Hepatocyte (in vitro differentiated cells): ENCODE measurements around the gene SDK1. TPM values are rescaled to one million over a fixed set of nuclear protein-coding genes. Genes with fewer than 3 reads are reported as not detected.

Experiments
- DNase-seq: peaks from one replicate; pipeline ENCODE4 v3.0.0-alpha.2; 2016; ENCODE audit warnings: low spot score
- H2AFZ ChIP-seq: fragments of 200-600 bp; sonication (generic); 2 replicates; pipeline ENCODE4 v1.6.0; 2016; ENCODE audit warnings: antibody characterized with exemption, mild to moderate bottlenecking
- H3K27ac ChIP-seq: fragments of 200-600 bp; sonication (generic); 2 replicates; pipeline ENCODE4 v1.5.1; 2016; ENCODE audit warnings: mild to moderate bottlenecking
- H3K27me3 ChIP-seq: fragments of 200-600 bp; sonication (generic); 2 replicates; pipeline ENCODE4 v1.6.1; 2016
- H3K36me3 ChIP-seq: fragments of 200-600 bp; sonication (generic); replicated peaks from 2 replicates; pipeline ENCODE4 v1.5.1; 2016; ENCODE audit warnings: low read depth; ENCODE audit not compliant: insufficient read depth
- H3K4me1 ChIP-seq: fragments of 200-600 bp; sonication (generic); 2 replicates; pipeline ENCODE4 v1.5.1; 2016; ENCODE audit warnings: mild to moderate bottlenecking, moderate library complexity; ENCODE audit not compliant: insufficient read depth
- H3K4me2 ChIP-seq: fragments of 200-600 bp; sonication (generic); 2 replicates; pipeline ENCODE4 v1.6.0; 2016
- H3K4me3 ChIP-seq: fragments of 200-600 bp; sonication (generic); 2 replicates; pipeline ENCODE4 v1.5.1; 2016; ENCODE audit warnings: mild to moderate bottlenecking
- H3K79me2 ChIP-seq: fragments of 200-600 bp; sonication (generic); 2 replicates; pipeline ENCODE4 v1.6.0; 2017; ENCODE audit warnings: mild to moderate bottlenecking
- H3K9me2 ChIP-seq: fragments of 200-600 bp; sonication (generic); replicated peaks from 2 replicates; pipeline ENCODE4 v1.6.0; 2017; ENCODE audit warnings: mild to moderate bottlenecking; ENCODE audit not compliant: insufficient read depth
- H3K9me3 ChIP-seq: fragments of 200-600 bp; sonication (generic); 2 replicates; pipeline ENCODE4 v1.5.1; 2016; ENCODE audit warnings: low read depth, mild to moderate bottlenecking
- H4K20me1 ChIP-seq: fragments of 200-600 bp; sonication (generic); 2 replicates; pipeline ENCODE4 v1.6.0; 2016; ENCODE audit warnings: mild to moderate bottlenecking; ENCODE audit not compliant: insufficient read depth, poor library complexity, severe bottlenecking
- EZH2 ChIP-seq: fragments of 200-600 bp; sonication (generic); IDR thresholded peaks from 2 replicates; pipeline ENCODE4 v1.6.1; 2016; ENCODE audit warnings: antibody characterized with exemption, mild to moderate bottlenecking, borderline replicate concordance
- EZH2phosphoT487 ChIP-seq: fragments of 200-600 bp; sonication (generic); IDR thresholded peaks from one replicate; pipeline ENCODE4 v1.6.1; 2018; ENCODE audit warnings: antibody characterized with exemption, mild to moderate bottlenecking, low read depth, moderate library complexity; ENCODE audit not compliant: unreplicated experiment, severe bottlenecking
- WGBS: methylation state at CpG from one replicate; pipeline ENCODE4 v1.1.6; 2016; ENCODE audit warnings: low lambda C conversion rate; ENCODE audit errors: missing lambda C conversion rate; 5-methylcytosine and 5-hydroxymethylcytosine counted together
- polyA plus RNA-seq: library from polyadenylated mRNA; unstranded; fragments of >200 nt; fragmentation: Nextera tagmentation; extraction: Ambion mirVana; gene quantifications from 2 replicates; pipeline ENCODE4 v1.2.1, GENCODE V29; 2016
- total RNA-seq: library from RNA; depleted of rRNA; stranded (reverse); fragments of >200 nt; gene quantifications from 2 replicates; pipeline ENCODE4 v1.2.3, GENCODE V29; 2014
- TF ChIP-seq, protein P1 (sequence below): fragments of 200-600 bp; sonication (generic); IDR thresholded peaks from 2 replicates; pipeline ENCODE4 v1.5.1; 2016; ENCODE audit warnings: antibody characterized with exemption, mild to moderate bottlenecking; ENCODE audit not compliant: poor library complexity

The SDK1 gene
- total and polyA plus RNA-seq, 2 experiments from 2014 or later: 4.3 to 10.0 TPM

DNA sequence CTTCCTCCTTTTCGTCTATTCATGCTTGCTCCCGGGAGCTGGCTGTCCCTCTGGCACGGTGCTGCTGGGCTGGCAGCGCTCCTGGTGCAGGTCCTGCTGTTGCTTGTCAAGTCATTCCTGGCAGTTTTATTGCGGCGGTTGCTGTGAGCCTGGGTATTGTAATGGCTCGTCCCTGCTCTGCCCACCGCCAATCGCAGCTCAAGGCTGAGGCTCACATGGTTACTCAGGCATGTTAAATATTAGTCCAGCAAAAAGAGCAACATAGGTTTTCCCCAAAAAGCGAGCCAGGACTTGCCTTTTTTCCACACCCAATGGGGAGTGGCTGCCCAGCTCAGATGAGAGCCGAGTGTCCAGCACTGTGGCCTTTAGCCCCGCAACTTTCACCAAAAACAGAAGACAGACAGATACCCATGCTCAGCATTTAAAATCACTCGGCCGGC lies 888.1 kb downstream of the SDK1 start:
- no peaks in the 10 kb centered on the region for H3K9me3 ChIP-seq
- no peak overlapping the region for H3K27ac ChIP-seq
- H3K27me3 ChIP-seq: no peaks in the 10 kb centered on the region
- H3K9me2 ChIP-seq: no peaks in the 10 kb centered on the region
- no peaks in the 10 kb centered on the region for H3K36me3 ChIP-seq
- peak overlapping the region; percentile 47 for H3K4me2 ChIP-seq
- H3K4me3 ChIP-seq: no peak overlapping the region
- no peaks in the 10 kb centered on the region for H3K4me1 ChIP-seq
- DNase-seq: peak; percentile 79
- H4K20me1 ChIP-seq: no peaks in the 10 kb centered on the region
- H3K79me2 ChIP-seq: no peaks in the 10 kb centered on the region
- TF ChIP-seq, protein P1, sequence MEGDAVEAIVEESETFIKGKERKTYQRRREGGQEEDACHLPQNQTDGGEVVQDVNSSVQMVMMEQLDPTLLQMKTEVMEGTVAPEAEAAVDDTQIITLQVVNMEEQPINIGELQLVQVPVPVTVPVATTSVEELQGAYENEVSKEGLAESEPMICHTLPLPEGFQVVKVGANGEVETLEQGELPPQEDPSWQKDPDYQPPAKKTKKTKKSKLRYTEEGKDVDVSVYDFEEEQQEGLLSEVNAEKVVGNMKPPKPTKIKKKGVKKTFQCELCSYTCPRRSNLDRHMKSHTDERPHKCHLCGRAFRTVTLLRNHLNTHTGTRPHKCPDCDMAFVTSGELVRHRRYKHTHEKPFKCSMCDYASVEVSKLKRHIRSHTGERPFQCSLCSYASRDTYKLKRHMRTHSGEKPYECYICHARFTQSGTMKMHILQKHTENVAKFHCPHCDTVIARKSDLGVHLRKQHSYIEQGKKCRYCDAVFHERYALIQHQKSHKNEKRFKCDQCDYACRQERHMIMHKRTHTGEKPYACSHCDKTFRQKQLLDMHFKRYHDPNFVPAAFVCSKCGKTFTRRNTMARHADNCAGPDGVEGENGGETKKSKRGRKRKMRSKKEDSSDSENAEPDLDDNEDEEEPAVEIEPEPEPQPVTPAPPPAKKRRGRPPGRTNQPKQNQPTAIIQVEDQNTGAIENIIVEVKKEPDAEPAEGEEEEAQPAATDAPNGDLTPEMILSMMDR: no peak
- TF ChIP-seq EZH2phosphoT487: no peak
- no peak for TF ChIP-seq EZH2
- 36% methylated on average over 14 of the region's 14 CpGs for WGBS
- H2AFZ ChIP-seq: no peak overlapping the region

DNA sequence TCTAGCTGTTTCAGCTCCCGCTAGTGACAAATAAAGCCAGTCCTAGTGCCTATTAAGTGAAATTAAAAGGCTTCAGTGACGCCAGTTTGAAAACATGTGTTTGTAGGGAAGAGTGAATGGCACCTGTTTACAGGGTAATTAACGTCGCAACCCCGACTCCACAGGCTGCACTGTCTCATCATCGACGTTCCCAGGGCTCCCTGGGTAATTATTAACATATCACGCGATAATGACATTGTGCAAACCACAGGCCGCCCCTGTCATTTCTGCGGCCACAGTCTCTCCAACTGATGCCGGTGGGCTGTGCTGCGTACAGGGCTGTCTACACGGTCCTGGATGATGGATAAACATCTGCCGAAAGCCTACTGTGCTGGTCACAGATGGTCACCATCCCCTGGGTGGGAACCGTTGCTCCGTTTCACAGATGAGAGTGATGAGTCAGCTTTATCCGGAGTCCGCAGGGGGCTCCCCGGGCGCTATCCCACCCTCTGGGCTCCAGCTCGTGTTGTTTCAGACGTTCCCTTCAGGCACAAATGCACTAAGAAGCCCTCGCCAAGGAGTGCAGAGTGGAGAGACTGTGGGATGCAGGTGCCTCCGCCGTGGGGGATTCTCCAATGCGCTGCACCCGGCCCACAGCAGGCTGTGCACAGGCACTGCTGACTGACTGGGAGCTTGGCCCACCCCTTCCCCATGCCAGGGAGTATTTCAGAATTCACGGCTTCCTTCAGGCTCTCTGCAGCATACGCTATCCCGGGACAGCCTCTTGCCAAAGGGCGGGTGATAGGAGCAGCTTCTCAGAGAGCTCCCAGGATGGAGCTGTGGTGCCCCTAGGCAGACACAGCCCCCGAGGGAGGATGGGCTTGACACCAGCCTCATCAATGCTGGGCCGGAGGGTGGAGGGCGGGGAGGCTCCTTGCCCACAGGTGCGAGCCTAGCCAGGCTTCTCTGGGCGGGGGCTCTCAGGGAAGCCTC lies 889.2 kb downstream of the SDK1 start:
- Histone ChIP-seq H3K27me3 (no peaks in the 10 kb centered on the region), H3K27ac (no peak overlapping the region), H3K9me2 (no peaks in the 10 kb centered on the region), H3K9me3 (no peaks in the 10 kb centered on the region), H3K4me3 (no peak overlapping the region), H4K20me1 (no peaks in the 10 kb centered on the region), H3K36me3 (no peaks in the 10 kb centered on the region), H2AFZ (no peak overlapping the region), H3K79me2 (no peaks in the 10 kb centered on the region), H3K4me2 (no peak overlapping the region), H3K4me1 (no peaks in the 10 kb centered on the region)
- TF ChIP-seq, protein P1: no peak
- TF ChIP-seq EZH2phosphoT487 (no peak), EZH2 (no peak)
- no peak for DNase-seq
- 84% methylated on average over 37 of the region's 37 CpGs for WGBS

DNA sequence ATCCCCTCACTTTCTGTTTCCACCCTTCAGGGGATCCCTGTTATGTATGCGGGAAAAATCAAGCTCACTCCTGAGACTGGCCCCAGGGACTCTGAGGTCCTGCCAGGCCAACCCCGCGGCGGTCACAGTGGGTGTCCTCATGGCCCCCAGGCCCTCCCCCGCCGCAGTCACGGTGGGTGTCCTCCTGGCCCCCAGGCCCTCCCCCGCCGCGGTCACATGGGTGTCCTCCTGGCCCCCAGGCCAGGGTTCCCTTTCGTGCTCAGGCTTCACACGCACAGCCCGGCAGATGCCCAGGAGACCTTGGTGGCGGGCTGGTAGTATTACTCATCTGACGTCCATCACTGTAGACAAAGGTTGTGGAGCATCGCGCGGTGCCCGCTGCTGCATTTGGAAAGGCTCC lies 890.0 kb downstream of the SDK1 start:
- Histone ChIP-seq H4K20me1 (no peaks in the 10 kb centered on the region), H3K9me3 (no peaks in the 10 kb centered on the region), H2AFZ (no peak overlapping the region), H3K27me3 (no peaks in the 10 kb centered on the region), H3K4me2 (no peak overlapping the region), H3K9me2 (no peaks in the 10 kb centered on the region), H3K4me1 (no peaks in the 10 kb centered on the region), H3K27ac (no peak overlapping the region), H3K36me3 (no peaks in the 10 kb centered on the region), H3K4me3 (no peak overlapping the region), H3K79me2 (no peaks in the 10 kb centered on the region)
- WGBS: 97% methylated on average over 16 of the region's 19 CpGs
- TF ChIP-seq EZH2 (no peak), EZH2phosphoT487 (no peak)
- TF ChIP-seq, protein P1: no peak
- no peak for DNase-seq
